Measurements from ENCODE around the gene CNOT4. TPM values are rescaled to one million over a fixed set of nuclear protein-coding genes. Genes with fewer than 3 reads are reported as not detected.

CNOT4 gene
- total RNA-seq, 3 donors from 2014 or later (not counting 1 experiment from before 2014, with no cell fraction given) = 40.6 to 47.1 (median 40.7) TPM

DNA sequence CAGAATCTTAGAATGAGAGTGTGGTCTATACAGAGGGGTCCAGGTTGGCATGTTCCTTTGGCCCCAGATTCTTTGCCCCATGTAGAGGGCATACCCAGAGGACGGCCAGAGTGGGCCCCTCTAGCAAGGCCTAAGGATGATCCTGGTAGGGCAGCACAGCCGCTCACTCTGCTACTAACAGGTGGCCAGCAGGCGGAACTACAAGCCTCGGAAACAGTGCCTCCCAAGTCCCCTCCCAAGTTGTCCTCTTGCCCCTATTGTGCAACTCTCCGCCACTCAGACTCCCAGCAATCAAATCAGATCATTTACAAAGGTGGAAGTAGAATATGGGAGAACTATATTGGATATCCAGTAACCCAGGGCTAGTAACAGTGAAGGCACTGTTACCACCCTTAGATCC, 168.9 kb downstream of the CNOT4 start:
- no peaks in the 10 kb centered on the region for H3K36me3 Mint-ChIP-seq
- TF ChIP-seq, protein P1, sequence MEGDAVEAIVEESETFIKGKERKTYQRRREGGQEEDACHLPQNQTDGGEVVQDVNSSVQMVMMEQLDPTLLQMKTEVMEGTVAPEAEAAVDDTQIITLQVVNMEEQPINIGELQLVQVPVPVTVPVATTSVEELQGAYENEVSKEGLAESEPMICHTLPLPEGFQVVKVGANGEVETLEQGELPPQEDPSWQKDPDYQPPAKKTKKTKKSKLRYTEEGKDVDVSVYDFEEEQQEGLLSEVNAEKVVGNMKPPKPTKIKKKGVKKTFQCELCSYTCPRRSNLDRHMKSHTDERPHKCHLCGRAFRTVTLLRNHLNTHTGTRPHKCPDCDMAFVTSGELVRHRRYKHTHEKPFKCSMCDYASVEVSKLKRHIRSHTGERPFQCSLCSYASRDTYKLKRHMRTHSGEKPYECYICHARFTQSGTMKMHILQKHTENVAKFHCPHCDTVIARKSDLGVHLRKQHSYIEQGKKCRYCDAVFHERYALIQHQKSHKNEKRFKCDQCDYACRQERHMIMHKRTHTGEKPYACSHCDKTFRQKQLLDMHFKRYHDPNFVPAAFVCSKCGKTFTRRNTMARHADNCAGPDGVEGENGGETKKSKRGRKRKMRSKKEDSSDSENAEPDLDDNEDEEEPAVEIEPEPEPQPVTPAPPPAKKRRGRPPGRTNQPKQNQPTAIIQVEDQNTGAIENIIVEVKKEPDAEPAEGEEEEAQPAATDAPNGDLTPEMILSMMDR (IDR thresholded peaks at IDR 0.05) = no peak
- H3K4me1 Mint-ChIP-seq = no peaks in the 10 kb centered on the region
- H3K27ac Mint-ChIP-seq = no peak overlapping the region
- Histone ChIP-seq H3K9me3 (ENCODE audit: control insufficient read depth, insufficient read depth, low read length) (no peaks in the 10 kb centered on the region), H3K4me3 (ENCODE audit: low read length) (no peak overlapping the region), H3K27ac (ENCODE audit: low read length) (no peak overlapping the region), H3K27me3 (ENCODE audit: control insufficient read depth, insufficient read depth, low read length) (no peaks in the 10 kb centered on the region), H3K4me1 (ENCODE audit: control insufficient read depth, insufficient read depth, low read length) (no peaks in the 10 kb centered on the region), H3K36me3 (ENCODE audit: control insufficient read depth, insufficient read depth, low read length) (no peaks in the 10 kb centered on the region)
- no peaks in the 10 kb centered on the region for H3K9me3 Mint-ChIP-seq
- no peak for ATAC-seq
- intact Hi-C loops (cut with micrococcal nuclease) = no loop called here
- no peak for DNase-seq
- H3K27me3 Mint-ChIP-seq (ENCODE audit: low read depth in 2 of 2) = no peaks in the 10 kb centered on the region
- H3K4me3 Mint-ChIP-seq = no peak overlapping the region
- WGBS (ENCODE audit: insufficient coverage) = 83% methylated on average over 4 of the region's 5 CpGs

DNA sequence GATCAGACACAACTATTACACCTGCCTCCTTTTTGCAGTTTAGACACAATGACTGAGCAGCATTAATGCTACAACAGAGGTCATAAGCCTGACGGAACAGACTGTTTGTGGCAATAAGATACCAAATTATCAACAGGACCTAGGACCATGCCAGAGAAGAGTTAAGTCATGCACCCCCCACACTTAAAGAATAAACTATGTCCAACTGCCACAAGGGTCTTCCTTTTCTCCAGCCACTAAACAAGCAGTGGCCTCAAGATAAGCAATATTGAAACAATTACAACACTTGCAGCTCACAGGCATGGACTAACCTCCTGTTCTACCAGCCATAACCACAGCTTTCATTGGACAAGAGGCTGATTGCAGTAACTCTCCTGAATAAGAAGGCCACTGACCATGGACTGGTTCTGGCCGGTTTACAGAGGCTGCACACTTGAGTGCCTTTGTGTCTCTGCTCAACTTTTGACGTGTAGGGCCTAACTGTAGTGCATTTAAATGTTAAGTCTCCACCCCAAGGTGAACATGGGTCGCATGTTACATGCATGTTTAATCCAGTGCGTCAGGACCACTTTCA, 171.8 kb downstream of the CNOT4 start:
- DNase-seq (no peak), ATAC-seq (no peak)
- Histone ChIP-seq H3K36me3 (ENCODE audit: control insufficient read depth, insufficient read depth, low read length) (no peaks in the 10 kb centered on the region), H3K27me3 (ENCODE audit: control insufficient read depth, insufficient read depth, low read length) (no peaks in the 10 kb centered on the region), H3K4me1 (ENCODE audit: control insufficient read depth, insufficient read depth, low read length) (no peaks in the 10 kb centered on the region), H3K27ac (ENCODE audit: low read length) (no peak overlapping the region), H3K9me3 (ENCODE audit: control insufficient read depth, insufficient read depth, low read length) (no peaks in the 10 kb centered on the region), H3K4me3 (ENCODE audit: low read length) (no peak overlapping the region)
- TF ChIP-seq, protein P1 (IDR thresholded peaks at IDR 0.05) = no peak
- WGBS (ENCODE audit: insufficient coverage) = 87% methylated on average over 5 of the region's 5 CpGs
- no peaks in the 10 kb centered on the region for H3K36me3 Mint-ChIP-seq
- H3K27me3 Mint-ChIP-seq (ENCODE audit: low read depth in 2 of 2) = no peaks in the 10 kb centered on the region
- H3K4me1 Mint-ChIP-seq = no peaks in the 10 kb centered on the region
- no peak overlapping the region for H3K4me3 Mint-ChIP-seq
- intact Hi-C loops (cut with micrococcal nuclease) = no loop called here
- H3K27ac Mint-ChIP-seq = no peak overlapping the region
- H3K9me3 Mint-ChIP-seq = no peaks in the 10 kb centered on the region

DNA sequence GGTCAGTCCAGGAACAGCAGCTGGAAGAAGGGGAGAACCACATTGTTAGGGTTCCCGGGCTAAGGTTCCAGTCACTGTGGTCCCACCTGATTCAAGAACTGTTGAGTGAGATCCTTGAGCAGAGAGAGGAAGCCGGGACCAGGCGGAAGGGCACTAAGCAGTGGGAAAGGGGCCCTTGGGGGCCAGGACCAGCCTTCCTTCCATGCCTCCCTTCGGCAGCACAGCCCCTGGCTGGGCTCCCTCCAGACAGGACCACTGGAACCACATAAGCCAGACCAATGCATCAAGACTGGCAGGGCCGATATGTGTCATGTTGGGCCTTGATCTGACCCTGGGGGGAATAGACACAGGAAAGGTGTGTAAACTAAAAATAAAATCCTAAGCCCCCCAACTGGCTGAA, 172.4 kb downstream of the CNOT4 start:
- H3K27ac Mint-ChIP-seq = no peak overlapping the region
- H3K36me3 Mint-ChIP-seq = no peaks in the 10 kb centered on the region
- no peaks in the 10 kb centered on the region for H3K9me3 ChIP-seq (ENCODE audit: control insufficient read depth, insufficient read depth, low read length)
- no peak overlapping the region for H3K4me3 ChIP-seq (ENCODE audit: low read length)
- H3K27ac ChIP-seq (ENCODE audit: low read length) = no peak overlapping the region
- ATAC-seq = no peak
- H3K4me3 Mint-ChIP-seq = no peak overlapping the region
- H3K4me1 Mint-ChIP-seq = no peaks in the 10 kb centered on the region
- TF ChIP-seq, protein P1 (IDR thresholded peaks at IDR 0.05) = no peak
- DNase-seq = no peak
- H3K9me3 Mint-ChIP-seq = no peaks in the 10 kb centered on the region
- no peaks in the 10 kb centered on the region for H3K4me1 ChIP-seq (ENCODE audit: control insufficient read depth, insufficient read depth, low read length)
- no peaks in the 10 kb centered on the region for H3K27me3 ChIP-seq (ENCODE audit: control insufficient read depth, insufficient read depth, low read length)
- no peaks in the 10 kb centered on the region for H3K27me3 Mint-ChIP-seq (ENCODE audit: low read depth in 2 of 2)
- intact Hi-C loops (cut with micrococcal nuclease) = no loop called here
- H3K36me3 ChIP-seq (ENCODE audit: control insufficient read depth, insufficient read depth, low read length) = no peaks in the 10 kb centered on the region
- WGBS (ENCODE audit: insufficient coverage) = 100% methylated on average over 5 of the region's 5 CpGs

DNA sequence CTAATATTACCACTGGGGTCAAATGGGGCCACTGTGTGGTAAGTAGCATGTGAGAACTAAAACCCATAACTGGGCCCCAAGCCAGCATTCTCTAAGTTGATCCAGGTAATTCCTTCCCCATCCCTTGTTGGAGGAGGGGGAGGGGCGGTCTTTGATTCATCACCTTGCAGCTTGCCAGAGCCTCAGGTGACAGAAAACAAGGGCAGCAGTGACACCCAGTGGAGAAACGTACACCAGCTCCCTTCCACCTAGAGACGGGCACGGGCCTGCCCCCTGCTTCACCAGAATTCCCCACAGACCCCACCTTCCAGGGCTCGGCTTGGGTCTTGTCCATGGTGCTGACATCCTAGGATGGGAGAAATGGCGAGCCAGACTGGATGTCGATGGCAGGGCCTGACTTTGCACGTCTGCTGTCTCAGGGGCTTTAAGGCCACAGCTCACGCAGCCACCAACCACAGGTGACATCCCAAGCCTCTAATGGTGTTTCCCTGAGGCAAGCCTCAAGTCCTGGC, 174.2 kb downstream of the CNOT4 start:
- Mint-ChIP-seq H3K9me3 (no peaks in the 10 kb centered on the region), H3K4me1 (no peaks in the 10 kb centered on the region), H3K36me3 (no peaks in the 10 kb centered on the region), H3K27me3 (ENCODE audit: low read depth in 2 of 2) (no peaks in the 10 kb centered on the region), H3K4me3 (no peak overlapping the region), H3K27ac (no peak overlapping the region)
- ATAC-seq (no peak), DNase-seq (peak in 1 of 2 donors; percentile 48)
- WGBS (ENCODE audit: insufficient coverage) = 30% methylated on average over 8 of the region's 9 CpGs
- intact Hi-C loops (cut with micrococcal nuclease) = no loop called here
- Histone ChIP-seq H3K36me3 (ENCODE audit: control insufficient read depth, insufficient read depth, low read length) (no peaks in the 10 kb centered on the region), H3K4me1 (ENCODE audit: control insufficient read depth, insufficient read depth, low read length) (no peaks in the 10 kb centered on the region), H3K27ac (ENCODE audit: low read length) (no peak overlapping the region), H3K27me3 (ENCODE audit: control insufficient read depth, insufficient read depth, low read length) (no peaks in the 10 kb centered on the region), H3K9me3 (ENCODE audit: control insufficient read depth, insufficient read depth, low read length) (no peaks in the 10 kb centered on the region), H3K4me3 (ENCODE audit: low read length) (no peak overlapping the region)
- TF ChIP-seq, protein P1 (IDR thresholded peaks at IDR 0.05) = no peak
